ENCODE data around the gene KRTAP5-7.

- TF ChIP-seq CTCF (IDR thresholded peaks at IDR 0.05): no peak
- no peak for TF ChIP-seq POLR2A (IDR thresholded peaks at IDR 0.05)
Measured at GRCh38 chr11:71491531-71491930, 35.5 kb upstream of the KRTAP5-7 start.

Measured in adrenal gland (tissue), 5 donors.